Adipocyte (in vitro differentiated cells): ENCODE measurements around the gene HEXD.

Experiments used
- DNase-seq: peaks from one replicate; pipeline ENCODE4 v3.0.0-alpha.2; 2015; ENCODE audit warnings: low read depth
- H3K27me3 ChIP-seq: replicated peaks from 2 replicates; pipeline ENCODE4 v1.7.0; 2013; ENCODE audit warnings: mild to moderate bottlenecking, low read length, moderate library complexity; ENCODE audit not compliant: control insufficient read depth, insufficient read depth
- H3K36me3 ChIP-seq: 2 replicates; pipeline ENCODE4 v1.7.0; 2013; ENCODE audit warnings: low read length, mild to moderate bottlenecking, moderate library complexity; ENCODE audit not compliant: control insufficient read depth, insufficient read depth, severe bottlenecking
- H3K4me1 ChIP-seq: 2 replicates; pipeline ENCODE4 v1.7.0; 2013; ENCODE audit warnings: mild to moderate bottlenecking, low read length, moderate library complexity; ENCODE audit not compliant: control insufficient read depth, insufficient read depth
- H3K4me3 ChIP-seq: 2 replicates; pipeline ENCODE4 v1.7.0; 2013; ENCODE audit warnings: mild to moderate bottlenecking, low read length, moderate library complexity
- H3K9ac ChIP-seq: 2 replicates; pipeline ENCODE4 v1.7.0; 2013; ENCODE audit warnings: mild to moderate bottlenecking, low read length, moderate library complexity
- H3K9me3 ChIP-seq: 2 replicates; pipeline ENCODE4 v1.7.0; 2013; ENCODE audit warnings: mild to moderate bottlenecking, low read length, moderate library complexity; ENCODE audit not compliant: control insufficient read depth

The HEXD gene

DNA sequence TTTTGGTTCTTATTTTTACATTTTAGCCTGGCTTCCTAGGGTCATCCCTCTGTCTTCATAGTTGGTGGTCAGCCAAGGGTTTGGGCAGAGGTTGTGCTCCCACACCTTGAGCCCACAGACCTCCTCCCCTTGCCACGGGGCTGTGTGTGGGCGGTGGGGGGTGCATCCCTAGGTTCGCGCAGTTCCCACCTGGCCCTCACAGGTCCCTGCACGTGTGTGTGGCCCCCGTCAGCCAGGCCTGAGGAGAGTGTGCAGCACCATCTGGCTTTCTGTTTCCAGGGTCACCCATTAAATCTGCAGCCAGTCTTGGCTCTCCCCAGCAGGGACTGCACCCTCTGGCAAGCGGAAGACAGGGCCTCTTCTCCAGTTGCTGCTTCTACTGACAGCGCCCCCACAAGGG lies 13.9 kb downstream of the HEXD start:
- H3K9ac ChIP-seq = no peak overlapping the region
- no peaks in the 10 kb centered on the region for H3K27me3 ChIP-seq
- no peak for DNase-seq
- no peaks in the 10 kb centered on the region for H3K4me1 ChIP-seq
- H3K4me3 ChIP-seq = no peak overlapping the region
- H3K36me3 ChIP-seq = no peaks in the 10 kb centered on the region
- H3K9me3 ChIP-seq = no peaks in the 10 kb centered on the region

DNA sequence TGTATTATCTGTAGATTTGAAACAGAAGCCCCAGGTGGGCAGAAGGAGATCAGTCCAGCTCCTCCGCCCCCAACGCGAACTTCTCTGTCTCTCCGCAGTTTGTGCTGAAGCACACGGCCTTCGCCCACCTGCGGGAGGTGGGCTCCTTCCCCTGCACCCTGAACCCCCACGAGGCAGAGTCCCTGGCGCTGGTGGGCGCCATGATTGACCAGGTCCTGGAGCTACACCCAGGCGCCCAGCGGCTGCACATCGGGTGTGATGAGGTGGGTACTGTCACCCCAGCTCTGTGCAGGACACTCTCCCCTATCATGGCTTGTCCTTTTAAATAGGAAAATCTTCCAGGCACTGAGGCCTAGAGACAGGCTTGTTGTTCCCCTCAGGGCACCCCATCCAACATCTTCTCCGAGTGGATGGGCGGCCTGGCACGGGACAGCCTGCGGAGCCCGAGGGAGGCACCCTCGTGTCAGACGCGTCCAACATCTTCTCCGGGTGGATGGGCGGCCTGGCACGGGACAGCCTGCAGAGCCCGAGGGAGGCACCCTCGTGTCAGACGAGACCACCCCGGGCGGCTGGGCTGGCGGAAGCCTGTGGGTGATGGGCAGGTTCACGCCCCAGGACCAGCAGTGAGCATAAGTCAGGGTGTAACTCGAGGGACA lies 15.5 kb downstream of the HEXD start:
- DNase-seq = no peak
- Histone ChIP-seq H3K4me3 (no peak overlapping the region), H3K4me1 (no peaks in the 10 kb centered on the region), H3K9me3 (no peaks in the 10 kb centered on the region), H3K9ac (no peak overlapping the region), H3K36me3 (no peaks in the 10 kb centered on the region), H3K27me3 (no peaks in the 10 kb centered on the region)

DNA sequence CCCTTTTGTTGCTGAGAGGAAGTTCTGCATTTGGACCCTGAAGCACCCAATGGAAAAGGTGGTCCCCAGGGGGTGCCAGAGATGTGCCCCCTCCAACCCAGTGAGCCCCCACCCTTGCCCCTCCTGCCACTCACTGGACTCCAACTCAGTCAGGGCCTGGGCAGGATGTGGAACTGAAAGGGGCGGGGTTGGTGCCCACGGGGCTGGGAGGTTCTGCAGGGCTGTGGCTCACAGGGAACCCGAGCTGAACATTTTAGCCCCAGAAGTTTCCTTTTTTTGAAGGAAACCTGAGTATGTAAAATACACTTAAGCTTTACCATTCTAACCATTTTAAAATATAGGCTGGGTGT lies 16.0 kb downstream of the HEXD start:
- no peaks in the 10 kb centered on the region for H3K27me3 ChIP-seq
- no peak overlapping the region for H3K4me3 ChIP-seq
- no peaks in the 10 kb centered on the region for H3K4me1 ChIP-seq
- H3K9ac ChIP-seq = no peak overlapping the region
- no peak for DNase-seq
- H3K36me3 ChIP-seq = no peaks in the 10 kb centered on the region
- no peaks in the 10 kb centered on the region for H3K9me3 ChIP-seq

DNA sequence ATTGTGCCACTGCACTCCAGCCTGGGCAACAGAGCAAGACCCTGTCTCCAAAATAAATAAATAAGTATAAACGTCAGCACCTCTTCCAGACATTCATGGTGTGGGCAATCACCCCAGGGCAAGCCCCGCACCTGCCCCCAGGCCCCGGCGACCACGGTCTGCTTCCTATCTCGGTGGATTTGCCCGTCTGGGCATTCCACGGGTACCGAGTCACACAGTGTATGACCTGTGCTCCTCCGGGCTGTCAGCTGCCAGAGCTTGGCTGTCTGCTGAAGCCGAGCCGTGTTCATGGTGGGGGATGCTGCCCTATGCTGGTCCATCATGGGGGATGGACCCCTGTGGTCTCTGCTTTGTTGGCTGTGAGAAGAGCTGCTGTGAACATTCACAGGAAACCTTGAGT lies 17.0 kb downstream of the HEXD start:
- H3K9me3 ChIP-seq = no peaks in the 10 kb centered on the region
- no peaks in the 10 kb centered on the region for H3K4me1 ChIP-seq
- no peak for DNase-seq
- no peak overlapping the region for H3K4me3 ChIP-seq
- H3K36me3 ChIP-seq = no peaks in the 10 kb centered on the region
- no peaks in the 10 kb centered on the region for H3K27me3 ChIP-seq
- no peak overlapping the region for H3K9ac ChIP-seq

DNA sequence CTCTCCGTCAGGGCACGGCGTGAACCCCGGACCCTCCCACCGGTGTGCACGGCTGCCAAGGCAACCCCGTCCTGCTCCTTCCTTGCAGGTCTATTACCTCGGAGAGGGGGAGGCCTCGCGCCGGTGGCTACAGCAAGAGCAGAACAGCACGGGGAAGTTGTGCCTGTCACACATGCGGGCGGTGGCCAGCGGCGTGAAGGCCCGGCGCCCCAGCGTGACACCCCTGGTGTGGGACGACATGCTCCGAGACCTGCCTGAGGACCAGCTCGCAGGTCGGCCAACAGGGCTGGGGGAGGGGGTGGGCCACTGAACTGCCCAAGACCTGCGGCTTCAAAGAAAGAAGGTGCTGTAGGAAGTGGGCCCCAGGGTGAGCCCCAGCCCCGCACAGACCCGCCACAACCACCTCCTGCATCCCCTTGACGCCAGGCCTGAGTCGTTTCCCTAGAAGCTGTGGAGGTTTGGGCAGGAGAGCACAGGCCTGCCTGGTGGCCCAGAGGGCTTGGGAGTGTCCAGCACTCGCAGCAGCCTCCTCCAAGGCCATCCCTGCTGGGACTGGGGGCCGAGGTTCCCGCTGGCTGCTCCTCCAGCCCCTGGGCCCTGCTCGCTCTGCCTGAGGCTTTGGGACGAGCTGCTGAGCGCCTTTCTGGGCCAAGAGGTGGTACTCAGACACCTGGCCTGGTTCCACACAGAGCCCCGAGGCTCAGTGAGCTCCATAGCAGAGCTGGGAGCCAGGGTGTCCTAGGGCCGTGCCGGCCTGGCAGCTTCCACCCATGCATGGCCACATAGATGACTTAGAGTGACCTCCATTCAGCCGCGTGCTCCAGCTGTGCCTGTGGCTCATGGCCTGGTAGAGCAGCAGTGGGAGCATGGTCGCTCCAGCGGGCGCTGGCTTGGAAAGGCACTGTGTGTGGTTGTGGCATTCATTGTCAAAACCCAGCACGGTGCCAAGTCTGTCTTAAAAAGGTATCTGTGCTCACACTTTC lies 17.7 kb downstream of the HEXD start:
- Histone ChIP-seq H3K4me3 (no peak overlapping the region), H3K9ac (no peak overlapping the region)
- DNase-seq = no peak

DNA sequence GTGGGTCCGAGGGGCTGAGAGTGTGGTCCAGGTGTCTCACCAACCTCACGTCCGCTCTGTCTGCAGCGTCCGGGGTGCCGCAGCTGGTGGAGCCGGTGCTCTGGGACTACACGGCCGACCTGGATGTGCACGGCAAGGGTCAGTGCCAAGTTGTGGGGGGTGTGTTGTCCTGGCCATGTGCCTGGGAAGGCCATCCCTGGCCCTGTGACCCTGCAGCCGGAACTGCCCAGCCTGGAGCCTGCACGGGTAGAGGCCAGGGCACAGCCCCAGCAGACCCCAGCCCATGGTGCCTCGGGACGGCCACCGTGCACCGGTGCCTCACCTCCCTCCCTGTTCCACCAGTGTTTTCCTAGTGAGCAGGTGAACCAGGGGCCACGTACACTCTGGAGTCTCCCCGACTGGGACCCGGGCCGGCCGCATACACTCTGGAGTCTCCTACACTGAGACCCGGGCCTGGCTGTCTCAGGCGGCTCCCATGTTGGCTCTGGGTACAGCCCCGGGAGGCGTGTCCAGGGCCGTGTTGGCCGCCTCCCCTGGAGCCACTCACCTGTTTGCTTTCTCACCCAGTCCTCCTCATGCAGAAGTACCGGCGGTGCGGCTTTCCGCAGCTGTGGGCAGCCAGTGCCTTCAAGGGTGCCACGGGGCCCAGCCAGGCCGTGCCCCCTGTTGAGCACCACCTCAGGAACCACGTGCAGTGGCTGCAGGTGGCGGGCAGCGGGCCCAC lies 18.6 kb downstream of the HEXD start:
- Histone ChIP-seq H3K9ac (no peak overlapping the region), H3K4me3 (no peak overlapping the region), H3K36me3 (peaks cover 2% of the 10 kb centered on the region), H3K4me1 (no peaks in the 10 kb centered on the region), H3K9me3 (no peaks in the 10 kb centered on the region), H3K27me3 (no peaks in the 10 kb centered on the region)
- DNase-seq = no peak

More for the DNA sequence above, 17.7 kb downstream of the HEXD start:
- no peaks in the 10 kb centered on the region for H3K27me3 ChIP-seq
- no peaks in the 10 kb centered on the region for H3K36me3 ChIP-seq
- H3K9me3 ChIP-seq = no peaks in the 10 kb centered on the region
- no peaks in the 10 kb centered on the region for H3K4me1 ChIP-seq

DNA sequence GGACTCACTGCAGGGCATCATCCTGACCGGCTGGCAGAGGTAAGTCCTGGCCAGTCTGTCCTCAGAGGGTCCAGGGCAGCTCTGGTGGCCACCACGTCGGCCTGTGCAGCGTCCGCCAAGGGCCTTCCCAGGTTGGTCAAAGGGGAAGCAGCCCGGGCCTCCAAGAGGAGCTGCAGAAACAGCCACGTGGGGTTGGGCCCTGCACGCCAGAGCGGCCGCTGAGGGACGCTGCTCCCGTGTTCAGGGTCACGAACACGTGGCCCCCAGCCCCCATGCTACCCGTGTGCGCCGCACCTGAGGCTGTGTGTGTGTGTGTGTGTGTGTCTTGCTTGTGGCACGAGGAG lies 19.1 kb downstream of the HEXD start:
- H3K9ac ChIP-seq = no peak overlapping the region
- DNase-seq = no peak
- no peaks in the 10 kb centered on the region for H3K27me3 ChIP-seq
- peaks cover 7% of the 10 kb centered on the region for H3K36me3 ChIP-seq
- no peak overlapping the region for H3K4me3 ChIP-seq
- H3K9me3 ChIP-seq = no peaks in the 10 kb centered on the region
- H3K4me1 ChIP-seq = no peaks in the 10 kb centered on the region

DNA sequence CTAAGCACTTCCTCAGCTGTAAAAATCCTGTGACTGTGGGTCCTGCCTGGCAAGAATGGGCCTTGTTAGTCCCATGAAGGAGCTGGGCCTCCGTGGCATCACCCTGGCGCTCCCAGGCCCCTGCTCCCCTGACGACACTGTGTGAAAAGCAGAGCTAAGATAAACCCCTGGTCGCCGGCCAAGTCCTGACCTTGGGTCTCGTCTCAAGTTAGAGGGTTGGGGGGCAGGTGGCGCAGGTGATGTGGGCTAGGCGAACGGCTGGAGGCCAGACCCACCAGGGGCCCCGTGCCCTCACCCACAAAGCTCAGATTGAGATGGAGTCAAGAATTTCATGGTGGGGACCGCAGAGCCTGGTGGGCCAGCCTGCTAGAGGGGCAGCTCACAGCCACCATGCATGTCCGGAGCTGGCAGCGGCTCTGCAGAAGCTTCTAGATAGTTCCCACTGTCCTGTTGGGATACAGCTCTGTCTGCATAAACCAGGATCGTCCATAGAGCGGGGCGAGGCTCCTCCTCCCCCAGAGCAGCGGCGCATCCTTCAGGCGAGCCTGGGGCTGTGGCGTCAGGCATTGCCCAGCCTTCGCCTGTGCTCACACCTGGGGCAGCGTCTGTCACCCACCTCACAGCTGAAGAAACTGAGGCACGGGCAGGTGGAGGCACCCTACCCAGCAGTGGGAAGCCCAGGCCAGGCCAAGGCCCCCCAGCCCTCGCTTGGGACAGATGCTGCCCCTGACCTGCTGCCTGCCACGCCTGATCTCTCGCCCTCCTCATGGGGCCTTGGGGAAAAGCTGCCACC lies 20.4 kb downstream of the HEXD start:
- Histone ChIP-seq H3K9me3 (no peaks in the 10 kb centered on the region), H3K9ac (no peak overlapping the region), H3K4me3 (no peak overlapping the region), H3K36me3 (peaks cover 17% of the 10 kb centered on the region), H3K4me1 (no peaks in the 10 kb centered on the region), H3K27me3 (no peaks in the 10 kb centered on the region)
- DNase-seq = no peak

DNA sequence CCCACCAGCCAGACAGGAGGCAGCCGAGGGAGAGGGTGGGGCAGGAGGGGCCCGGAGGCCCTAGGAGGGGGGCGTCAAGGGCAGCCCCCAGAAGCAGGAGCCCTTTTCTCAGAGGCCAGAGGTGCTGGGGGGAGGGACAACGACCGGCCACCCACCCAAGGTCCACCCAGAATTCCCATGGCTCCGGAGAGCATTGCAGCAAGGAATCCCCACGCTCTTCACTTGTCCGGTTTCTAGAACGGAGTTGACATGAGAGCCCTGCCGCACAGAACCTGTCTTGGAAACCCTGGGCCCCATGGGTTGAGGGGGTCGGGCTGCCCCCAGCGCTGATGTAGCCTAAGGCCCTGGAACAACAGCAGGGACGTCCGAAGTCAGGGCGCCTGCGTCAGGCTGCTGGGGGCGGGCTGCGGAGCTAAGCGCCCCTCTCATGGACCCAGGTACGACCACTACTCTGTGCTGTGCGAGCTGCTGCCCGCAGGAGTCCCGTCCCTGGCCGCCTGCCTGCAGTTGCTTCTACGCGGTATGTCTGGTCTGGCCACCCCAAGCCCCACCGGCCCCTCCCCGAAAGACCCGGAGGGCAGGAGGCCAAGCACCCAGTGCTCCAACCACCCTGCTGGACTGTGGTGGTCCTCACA lies 21.2 kb downstream of the HEXD start:
- no peak for DNase-seq
- no peaks in the 10 kb centered on the region for H3K4me1 ChIP-seq
- H3K9me3 ChIP-seq = no peaks in the 10 kb centered on the region
- H3K27me3 ChIP-seq = no peaks in the 10 kb centered on the region
- H3K36me3 ChIP-seq = peaks cover 21% of the 10 kb centered on the region
- H3K4me3 ChIP-seq = no peak overlapping the region
- H3K9ac ChIP-seq = no peak overlapping the region

DNA sequence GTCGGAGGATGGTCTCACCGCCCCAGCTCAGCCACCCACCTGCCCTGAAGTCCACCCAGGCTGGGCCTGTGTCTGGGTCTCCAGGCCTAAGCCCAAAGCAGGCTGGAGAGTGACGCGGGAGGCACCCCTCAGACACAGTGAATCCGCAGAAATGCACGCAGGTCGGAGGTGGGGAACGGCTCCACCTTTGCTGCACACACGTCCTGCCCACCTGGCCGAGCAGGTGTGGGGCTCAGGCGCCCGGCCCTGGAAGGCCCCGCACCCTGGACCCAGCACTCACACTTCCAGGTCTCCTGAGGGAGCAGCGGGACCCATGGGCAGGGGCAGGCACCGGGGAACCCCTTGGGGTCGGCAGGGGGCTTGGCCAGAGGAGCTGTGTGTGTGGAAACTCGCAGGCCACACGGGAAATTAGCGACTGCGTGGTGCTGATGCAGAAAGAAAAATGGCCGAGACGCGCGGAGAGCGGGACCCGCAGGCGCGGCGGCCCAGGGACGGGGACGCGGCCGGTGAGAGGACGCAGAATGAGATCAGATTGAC lies 21.8 kb downstream of the HEXD start:
- Histone ChIP-seq H3K9me3 (no peaks in the 10 kb centered on the region), H3K4me3 (no peak overlapping the region), H3K4me1 (no peaks in the 10 kb centered on the region), H3K27me3 (no peaks in the 10 kb centered on the region), H3K9ac (no peak overlapping the region), H3K36me3 (peaks cover 25% of the 10 kb centered on the region)
- no peak for DNase-seq
